ENCODE results near the gene PRDX5.

The PRDX5 gene

DNA sequence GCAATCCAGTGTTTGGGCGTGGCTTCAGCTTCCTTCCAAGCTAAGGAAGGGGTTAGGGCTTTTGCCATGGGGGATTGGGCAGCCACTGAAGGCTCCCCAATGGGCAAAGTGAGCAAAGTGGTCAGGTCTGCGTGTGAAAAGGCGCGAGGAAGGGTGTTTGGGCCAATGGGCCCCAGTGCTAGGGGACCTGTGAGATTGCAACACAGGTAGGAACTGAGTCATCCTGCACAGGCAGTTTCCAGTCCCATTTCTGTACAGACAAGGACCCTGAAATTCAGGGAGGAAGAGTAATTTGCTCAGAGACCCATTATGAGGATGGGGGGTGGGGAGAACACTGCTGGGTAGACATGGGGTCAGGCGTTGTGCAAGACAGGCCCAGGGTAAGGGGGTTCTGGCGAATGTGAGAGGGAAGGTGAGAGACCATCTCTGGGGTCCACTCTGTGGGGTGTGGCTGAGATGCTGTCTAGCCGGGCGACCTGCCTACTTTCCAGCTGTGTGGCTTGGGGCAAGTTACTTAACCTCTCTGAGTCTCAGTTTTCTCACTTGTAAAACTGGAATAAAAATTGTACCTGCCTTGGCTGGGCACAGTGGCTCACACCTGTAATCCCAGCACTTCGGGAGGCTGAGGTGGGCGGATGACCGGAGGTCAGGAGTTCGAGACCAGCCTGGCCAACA, 29.4 kb downstream of the PRDX5 start:
- no peak for DNase-seq (ENCODE audit: low read depth)

DNA sequence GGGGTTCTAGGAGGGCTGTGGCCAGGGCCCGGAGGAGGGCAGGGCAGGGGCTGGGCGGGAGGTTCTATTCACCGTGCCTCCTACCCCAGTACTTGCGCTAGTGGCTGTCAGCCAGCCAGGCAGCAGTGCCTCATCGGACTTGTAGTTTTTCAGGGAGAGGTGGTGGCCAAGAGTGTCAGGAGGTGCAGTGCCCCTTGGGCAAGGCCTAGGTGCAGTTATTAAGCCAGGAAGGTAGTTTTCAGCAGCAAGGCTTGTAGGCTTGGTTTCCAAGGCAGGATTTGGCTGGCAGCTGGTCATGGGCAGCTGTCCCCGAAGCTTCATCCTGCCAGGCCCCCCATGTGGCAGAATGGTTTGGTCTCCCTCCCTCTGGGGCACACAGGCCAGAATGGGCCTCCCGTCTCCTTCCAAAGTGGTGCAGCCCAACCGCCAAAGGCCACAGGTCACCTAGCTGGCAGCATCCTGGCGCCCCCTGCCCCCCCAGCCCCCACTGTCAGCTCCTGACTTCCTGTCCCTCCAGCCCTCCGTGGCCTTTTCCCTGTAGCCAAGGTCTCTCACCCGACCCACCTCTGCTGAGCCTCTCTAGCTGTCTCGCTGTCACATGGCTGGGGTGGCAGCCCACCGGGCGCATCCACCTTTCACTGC, 30.6 kb downstream of the PRDX5 start:
- no peak for DNase-seq (ENCODE audit: low read depth)

DNA sequence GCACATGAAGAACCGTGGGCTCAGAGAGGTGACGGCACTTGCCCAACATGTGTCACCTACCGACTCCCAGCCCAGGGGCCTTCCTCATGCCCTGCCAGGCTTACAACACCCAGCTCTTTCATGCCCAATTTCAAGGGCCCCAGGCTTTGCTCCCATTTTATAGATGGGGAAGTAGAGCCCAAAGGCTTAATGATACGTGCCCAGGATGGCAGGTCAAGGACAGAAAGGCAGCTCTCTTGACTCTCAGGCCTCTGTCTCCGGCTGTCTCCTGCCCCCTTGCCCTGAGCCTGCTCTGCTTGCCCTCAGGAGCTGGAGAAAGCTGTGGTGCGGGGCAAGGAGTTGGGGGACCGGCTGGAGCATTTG, 31.1 kb downstream of the PRDX5 start:
- DNase-seq (ENCODE audit: low read depth), result no peak

DNA sequence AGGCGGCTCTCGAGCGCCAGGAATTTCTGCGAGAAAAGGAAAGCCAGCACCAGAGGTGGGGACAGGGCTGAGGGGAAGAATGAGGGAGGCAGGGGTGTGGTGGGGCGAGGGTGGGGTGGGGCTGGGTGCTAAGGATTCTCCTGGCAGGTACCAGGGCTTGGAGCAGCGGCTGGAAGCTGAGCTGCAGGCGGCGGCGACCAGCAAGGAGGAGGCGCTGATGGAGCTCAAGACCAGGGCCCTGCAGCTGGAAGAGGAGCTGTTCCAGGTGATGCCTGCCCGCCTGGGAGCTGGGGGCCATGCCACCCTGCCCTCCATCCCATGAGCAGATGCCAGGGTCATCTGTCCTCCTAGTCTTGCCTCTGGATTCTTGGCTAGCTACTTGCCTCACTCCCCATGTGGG, 31.5 kb downstream of the PRDX5 start:
- no peak for DNase-seq (ENCODE audit: low read depth)

DNA sequence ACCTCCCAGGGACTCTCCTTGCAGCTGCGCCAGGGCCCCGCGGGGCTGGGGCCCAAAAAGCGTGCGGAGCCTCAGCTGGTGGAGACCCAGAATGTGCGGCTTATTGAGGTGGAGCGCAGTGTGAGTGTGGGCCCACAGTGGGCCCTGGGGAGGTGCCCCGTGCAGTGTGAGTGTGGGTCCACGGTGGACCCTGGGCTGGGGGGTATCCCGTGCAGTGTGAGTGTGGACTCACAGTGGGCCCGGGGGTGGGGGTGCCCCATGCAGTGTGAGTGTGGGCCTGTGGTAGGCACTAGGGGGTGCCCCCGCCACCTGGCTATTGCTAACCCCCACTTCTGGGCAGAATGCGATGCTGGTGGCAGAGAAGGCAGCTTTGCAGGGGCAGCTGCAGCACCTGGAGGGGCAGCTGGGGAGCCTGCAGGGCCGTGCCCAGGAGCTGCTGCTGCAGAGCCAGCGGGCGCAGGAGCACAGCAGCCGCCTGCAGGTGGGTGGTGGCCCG, 33.3 kb downstream of the PRDX5 start:
- DNase-seq (ENCODE audit: low read depth), result no peak

DNA sequence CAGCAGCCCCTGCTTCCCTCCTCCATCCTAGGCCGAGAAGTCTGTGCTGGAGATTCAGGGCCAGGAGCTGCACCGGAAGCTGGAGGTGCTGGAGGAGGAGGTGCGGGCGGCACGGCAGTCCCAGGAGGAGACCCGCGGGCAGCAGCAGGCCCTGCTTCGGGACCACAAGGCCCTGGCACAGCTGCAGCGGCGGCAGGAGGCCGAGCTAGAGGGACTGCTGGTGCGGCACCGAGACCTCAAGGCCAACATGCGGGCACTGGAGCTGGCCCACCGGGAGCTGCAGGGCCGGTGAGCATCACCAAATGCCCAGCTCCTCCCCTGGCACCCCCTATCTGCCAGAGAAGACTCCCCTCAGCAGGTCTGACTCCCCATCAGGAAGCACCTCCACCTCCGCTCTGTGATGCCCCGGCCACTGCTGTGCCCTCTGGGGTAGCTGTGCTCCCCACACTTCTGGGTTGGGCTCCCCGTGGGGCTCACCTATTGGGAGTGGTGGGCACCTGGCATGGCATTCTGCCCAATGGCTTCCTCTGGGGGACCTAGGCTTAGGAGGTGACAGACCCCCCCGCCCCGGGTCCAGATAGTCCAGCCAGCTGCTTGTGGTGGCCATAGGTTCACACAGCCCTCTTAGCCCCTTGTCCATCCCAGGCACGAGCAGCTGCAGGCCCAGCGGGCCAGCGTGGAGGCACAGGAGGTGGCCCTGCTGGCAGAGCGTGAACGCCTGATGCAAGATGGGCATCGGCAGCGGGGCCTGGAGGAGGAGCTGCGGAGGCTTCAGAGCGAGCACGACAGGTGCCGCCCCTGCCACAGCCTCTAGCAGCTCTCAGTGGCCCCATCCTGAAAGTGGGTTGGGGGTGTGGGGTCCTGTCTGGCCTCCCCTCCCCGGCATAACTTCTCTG, 34.4 kb downstream of the PRDX5 start:
- no peak for DNase-seq (ENCODE audit: low read depth)

DNA sequence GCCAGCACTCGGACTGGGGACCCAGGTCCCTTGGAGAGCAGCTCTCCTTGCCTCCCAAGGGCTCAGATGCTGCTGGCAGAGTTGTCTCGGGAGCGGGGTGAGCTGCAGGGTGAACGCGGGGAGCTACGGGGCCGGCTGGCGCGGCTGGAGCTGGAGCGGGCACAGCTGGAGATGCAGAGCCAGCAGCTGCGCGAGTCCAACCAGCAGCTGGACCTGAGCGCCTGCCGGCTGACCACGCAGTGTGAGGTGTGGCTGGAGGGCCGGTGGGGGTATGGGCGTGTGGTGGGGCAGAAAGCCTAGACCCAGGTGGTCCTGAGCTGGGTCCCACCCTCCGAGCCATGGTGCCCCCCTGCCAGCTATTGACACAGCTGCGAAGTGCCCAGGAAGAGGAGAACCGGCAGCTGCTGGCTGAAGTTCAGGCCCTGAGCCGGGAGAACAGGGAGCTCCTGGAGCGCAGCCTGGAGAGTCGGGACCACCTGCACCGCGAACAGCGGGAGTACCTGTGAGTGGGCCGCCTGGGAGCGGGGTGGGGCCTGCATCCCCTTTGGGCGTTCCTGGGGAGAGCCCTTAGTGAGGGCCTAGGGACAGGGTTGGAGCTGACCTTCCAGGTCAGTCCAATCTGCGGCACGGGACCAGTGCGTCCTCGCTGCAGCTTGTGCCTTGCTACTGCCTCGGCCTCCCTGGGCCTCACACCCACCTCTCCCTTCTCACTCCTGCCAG, 35.2 kb downstream of the PRDX5 start:
- DNase-seq (ENCODE audit: low read depth), result no peak

DNA sequence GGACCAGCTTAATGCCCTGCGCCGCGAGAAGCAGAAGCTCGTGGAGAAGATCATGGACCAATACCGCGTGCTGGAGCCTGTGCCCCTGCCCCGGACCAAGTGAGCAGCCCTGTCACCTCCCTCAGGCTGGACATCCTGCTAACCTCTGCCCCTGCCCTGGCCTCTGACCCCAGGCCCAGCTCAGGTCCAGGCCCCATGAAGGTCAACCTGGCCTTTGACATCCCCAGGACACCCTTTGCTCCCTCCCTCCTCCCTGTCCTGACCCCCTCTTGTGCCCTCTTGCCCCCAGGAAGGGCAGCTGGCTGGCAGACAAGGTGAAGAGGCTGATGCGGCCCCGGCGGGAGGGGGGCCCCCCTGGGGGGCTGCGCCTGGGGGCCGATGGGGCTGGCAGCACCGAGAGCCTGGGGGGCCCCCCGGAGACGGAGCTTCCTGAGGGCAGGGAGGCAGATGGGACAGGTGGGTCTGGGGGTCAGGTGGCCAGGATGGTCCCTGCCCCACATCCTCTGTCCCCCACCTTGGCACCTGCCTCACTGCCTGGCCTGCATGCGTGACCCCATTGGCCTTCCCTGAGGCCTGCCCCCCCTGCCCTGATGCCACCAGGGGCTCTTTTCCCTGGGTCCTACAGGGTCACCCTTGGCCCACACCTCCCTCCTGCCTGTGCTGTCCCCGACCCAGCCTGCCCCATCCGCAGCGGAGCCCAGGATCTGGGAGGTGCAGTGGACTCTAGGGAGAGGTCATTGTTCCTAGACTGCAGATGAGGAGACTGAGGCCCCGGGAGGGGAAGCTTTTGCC, 36.0 kb downstream of the PRDX5 start:
- no peak for DNase-seq (ENCODE audit: low read depth)

DNA sequence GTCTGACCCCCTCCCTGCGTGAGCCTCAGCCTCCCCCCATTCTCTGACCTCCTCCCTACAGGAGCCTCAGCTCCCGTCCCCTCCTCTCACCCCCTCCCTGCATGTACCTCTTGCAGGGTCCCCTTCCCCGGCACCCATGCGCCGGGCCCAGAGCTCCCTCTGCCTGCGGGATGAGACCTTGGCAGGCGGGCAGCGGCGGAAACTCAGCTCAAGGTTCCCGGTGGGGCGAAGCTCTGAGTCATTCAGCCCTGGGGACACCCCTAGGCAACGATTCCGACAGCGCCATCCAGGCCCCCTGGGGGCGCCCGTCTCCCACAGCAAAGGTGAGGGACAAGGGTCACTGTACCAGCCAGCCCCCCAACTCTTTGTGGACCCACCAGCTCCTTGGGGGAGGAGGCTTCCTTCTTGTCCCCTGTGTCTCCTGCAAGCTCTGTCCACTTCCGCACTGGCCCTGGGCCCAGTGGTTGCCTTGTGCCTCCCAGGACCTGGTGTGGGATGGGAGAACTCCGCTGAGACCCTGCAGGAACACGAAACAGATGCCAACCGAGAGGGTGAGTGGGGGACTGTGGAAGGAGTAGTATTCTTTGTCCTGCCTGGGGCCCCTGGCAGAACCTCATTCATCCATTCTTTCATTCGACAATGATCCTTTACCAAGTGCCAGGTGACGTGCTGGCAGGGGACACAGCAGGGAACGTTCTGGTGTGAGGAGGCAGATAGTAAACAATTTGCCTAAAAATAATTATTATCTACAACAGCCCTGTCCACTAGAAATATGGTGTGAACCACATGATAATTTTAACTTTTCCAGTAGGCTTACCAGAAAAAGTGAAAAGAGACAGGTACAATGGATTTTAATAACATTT, 37.4 kb downstream of the PRDX5 start:
- no peak for DNase-seq (ENCODE audit: low read depth)

DNA sequence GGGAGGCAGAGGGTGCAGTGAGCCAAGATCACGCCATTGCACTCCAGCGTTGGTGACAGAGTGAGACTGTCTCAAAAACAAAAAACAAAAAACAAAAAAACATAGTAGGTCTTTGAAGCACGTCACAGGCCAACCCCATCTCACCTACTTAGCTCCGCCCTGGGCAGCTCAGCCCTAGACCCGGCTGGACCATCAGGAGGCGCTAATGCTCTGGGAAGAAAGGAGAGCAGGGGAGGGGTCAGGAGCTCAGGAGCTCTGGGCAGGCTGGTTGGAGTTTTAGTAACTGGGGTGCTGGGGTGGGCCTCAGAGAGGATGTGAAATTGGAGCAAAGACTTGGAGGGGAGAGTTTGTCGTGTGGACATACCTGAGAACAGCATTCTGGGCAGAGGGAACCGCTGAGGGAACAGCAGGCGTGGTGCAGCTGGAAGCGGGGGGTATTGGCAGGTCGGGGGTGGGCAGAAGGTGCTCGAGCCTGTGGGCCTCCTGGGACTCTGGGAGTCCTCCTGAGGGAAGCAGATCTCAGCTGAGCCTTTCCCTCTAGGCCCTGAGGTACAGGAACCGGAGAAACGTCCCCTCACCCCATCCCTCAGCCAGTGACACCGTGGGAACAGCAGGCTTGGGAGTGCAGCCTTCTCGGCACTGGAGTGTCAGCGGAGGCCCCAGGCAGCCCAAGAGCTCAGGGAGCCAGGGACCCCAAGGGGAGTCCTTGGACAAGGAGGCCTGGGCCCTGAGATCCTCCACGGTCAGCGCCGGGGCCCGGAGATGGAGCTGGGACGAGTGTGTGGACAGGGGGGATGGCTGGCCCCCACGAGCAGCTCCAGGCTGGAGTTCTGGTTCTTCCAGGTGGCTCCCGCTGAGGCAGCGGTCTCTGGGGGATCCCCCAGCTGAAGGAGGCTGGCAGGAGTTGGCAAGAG, 38.8 kb downstream of the PRDX5 start:
- no peak for DNase-seq (ENCODE audit: low read depth)

DNA sequence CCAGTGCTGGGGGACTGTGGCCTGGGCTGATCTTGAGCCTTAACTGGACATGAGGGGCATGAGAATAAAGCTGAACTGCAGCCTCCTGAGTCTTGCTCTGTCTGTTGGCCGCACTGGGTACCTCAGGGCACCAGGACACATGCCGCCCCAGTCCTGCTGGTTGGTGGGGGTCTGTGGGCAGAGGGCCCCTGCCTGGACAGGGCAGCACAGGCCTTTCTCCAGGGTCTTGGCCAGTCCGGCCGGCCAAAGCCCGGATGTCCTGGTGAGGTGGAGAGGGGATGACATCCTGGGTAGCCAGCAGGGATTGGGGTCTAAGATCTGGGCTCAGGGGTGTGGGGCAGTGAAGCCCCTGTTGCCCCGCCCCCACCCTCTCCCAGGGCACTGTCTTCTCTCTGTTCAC, 39.5 kb downstream of the PRDX5 start:
- DNase-seq (ENCODE audit: low read depth), result no peak

DNA sequence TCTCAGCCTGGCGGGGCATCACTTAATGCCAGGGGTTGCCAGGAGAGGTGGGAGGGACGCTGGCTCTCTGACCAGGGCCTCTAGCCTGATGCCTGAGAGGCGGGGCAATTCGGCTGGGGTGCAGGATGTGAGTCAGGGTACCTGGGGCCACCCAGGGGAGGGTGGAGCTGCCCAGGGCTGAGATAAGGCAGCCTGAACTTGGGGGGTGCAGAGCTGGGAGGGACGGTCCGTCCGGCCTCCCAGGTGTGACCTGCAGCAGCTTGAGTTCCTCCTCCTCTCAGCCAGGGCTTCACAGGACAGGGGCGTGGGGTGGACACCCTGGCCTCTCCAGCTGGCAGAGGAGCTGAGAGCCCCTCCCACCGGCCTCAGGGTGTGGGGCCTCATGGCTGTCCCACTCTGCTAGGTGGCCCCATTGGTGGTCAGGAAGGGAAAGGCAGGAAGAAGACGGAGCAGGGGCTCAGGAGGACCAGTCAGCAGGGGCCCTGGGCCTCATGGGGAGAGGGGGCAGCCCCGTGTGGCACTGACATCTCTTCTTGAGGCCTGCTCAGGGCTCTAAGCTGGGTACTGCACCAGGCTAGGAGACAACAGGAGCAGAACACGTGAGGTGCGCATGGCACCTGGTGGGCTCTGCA, 40.1 kb downstream of the PRDX5 start:
- no peak for DNase-seq (ENCODE audit: low read depth)

DNA sequence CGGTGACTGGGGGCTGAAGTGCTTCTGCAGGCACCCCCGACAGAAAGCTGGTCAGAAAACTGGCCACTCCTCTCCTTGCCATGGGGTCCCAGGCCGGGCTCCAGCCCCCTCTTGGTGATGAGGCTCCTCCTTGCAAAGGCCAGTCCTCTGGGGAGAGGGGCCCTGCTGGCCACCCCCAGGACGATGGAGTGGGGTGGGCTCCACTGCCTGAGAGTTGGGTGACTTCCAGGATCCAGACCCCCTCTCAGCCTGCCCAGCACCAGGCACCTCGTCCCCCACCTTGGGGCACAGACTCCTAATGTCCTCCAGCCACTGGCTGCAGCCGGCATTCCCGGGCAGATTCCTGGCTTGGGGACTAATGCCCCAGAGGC, 40.6 kb downstream of the PRDX5 start:
- DNase-seq (ENCODE audit: low read depth), result no peak

DNA sequence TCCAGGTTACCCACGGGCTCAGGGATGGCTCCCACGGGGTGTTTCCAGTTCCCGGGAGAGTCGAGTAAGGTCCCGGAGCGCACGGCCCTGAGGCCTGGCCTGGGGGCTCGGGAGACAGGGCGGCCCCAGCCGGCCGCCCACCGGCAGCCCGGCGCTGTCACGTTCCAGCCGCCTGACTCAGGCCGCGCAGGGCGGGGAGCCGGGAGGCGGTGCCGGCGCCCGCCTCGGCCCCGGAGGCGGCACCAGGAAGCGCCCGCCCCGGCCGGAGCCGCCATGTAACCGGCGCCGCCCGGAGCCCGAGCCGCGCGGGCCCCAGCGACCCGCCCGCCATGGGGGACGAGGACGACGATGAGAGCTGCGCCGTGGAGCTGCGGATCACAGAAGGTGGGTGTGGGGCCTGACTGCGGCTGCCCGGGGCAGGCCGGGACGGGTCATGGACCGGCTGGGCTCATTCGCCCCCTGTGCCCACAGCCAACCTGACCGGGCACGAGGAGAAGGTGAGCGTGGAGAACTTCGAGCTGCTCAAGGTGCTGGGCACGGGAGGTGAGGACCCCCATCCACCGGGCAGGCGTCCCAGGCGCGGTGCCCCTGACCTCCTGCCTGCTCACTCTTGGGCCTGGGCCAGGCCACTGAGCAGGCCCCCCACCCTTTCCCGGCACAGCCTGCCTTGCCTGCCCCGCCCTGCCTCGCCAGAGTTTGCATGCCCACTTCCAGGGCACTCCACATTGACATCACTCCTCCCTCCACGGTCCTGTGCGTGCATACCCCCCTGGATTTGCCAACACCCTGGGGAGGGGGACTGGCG, 41.2 kb downstream of the PRDX5 start, which contains the start of gene RPS6KA4:
RPS6KA4 (plus strand) TSS at position 256 of the 805 bp plus-strand sequence; CDS start at position 330, 74 bp downstream.
- no peak for DNase-seq (ENCODE audit: low read depth)

DNA sequence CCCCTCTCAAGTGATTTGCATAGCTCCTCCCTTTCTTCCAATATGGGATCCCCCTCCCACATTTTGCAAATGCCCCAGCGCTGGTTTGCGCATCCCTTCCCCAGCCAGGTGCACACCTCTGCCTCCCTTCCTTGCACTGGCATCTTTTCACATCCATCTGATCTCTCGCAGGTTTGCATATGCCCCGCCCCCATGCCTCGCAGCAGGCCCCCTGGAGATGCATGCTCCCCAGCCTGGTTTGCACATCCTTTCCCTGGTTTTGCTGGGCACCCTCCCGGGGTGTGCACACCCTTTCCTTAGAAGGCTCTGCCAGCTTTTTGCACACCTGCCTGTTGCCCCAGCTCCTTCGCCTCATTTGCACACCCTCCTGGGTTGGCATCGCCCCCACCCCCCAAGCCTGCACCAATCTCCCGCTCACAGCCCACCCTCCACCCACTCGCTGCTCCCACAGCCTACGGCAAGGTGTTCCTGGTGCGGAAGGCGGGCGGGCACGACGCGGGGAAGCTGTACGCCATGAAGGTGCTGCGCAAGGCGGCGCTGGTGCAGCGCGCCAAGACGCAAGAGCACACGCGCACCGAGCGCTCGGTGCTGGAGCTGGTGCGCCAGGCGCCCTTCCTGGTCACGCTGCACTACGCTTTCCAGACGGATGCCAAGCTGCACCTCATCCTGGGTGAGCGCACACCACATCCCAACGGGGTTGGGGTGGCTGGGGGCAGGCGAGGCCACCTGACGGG, 42.0 kb downstream of the PRDX5 start:
- DNase-seq (ENCODE audit: low read depth), result no peak

DNA sequence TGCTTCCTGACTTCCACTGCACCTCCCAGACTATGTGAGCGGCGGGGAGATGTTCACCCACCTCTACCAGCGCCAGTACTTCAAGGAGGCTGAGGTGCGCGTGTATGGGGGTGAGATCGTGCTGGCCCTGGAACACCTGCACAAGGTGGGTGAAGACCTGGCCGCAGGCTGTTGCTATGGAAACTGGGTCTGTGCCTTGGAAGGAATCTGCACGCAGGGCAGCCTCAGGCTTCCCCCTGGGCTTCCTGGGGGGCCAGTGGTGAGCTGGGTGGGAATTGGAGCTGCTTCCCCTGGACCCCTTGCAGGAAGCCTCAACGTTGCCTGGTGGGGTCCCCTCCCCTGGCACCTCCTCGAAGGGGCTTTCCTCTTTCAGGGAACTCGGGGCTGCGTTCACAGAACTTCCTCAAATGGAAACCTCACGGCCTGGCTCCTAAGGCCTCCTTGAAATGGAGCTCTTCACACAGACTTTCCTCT, 42.6 kb downstream of the PRDX5 start:
- DNase-seq (ENCODE audit: low read depth), result no peak

DNA sequence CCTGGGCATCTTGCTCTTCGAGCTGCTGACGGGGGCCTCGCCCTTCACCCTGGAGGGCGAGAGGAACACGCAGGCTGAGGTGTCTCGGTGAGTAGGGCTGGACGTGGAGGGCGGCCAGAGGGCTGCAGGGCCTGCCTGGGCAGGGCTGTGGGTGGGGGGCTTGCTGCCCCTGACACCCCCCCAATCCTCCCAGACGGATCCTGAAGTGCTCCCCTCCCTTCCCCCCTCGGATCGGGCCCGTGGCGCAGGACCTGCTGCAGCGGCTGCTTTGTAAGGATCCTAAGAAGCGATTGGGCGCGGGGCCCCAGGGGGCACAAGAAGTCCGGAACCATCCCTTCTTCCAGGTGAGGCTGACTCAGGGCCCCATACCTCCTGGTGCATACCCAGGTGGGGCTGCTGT, 43.7 kb downstream of the PRDX5 start:
- DNase-seq (ENCODE audit: low read depth), result no peak
